ENCODE data around the gene MFAP5. TPM values are rescaled to one million over a fixed set of nuclear protein-coding genes. Genes with fewer than 3 reads are reported as not detected.

Gene MFAP5
- total and polyA plus RNA-seq, 2 donors (not counting 1 experiment from before 2014, with no cell fraction given) = 1.3 to 2.0 TPM

DNA sequence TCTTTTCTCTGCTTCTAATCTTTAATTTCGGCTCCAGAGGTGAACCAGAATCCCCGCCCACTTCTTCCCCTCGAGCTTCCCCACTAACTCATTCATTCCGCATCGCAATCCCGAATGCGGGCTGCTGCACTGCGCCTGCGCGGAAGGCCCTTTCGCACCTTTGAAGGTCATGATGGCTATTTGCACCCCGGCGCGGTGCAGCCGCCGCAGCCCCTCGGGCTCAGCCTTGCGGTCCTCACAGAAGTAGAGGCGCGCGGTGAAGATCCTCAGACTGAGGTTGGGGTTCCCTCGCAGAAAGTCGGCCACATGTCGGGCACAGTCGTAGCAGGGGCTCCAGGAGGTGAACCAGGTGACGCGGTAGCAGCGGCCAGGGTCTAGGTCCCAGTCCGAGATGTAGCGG is 57.6 kb downstream of the MFAP5 start:
- no peak overlapping the region for H2AFZ ChIP-seq (ENCODE audit: low read length)
- no peaks in the 10 kb centered on the region for H3K27me3 ChIP-seq (ENCODE audit: control insufficient read depth, insufficient read depth, low read length)
- no peak overlapping the region for H3K27ac ChIP-seq (ENCODE audit: insufficient read depth, low read length)
- H3K79me2 ChIP-seq (ENCODE audit: control insufficient read depth, insufficient read depth, low read length) = no peaks in the 10 kb centered on the region
- no peak overlapping the region for H3K4me2 ChIP-seq (ENCODE audit: extremely low read depth, insufficient read depth, low read length)
- no peak for DNase-seq (ENCODE audit: low read depth in 2 of 2)
- TF ChIP-seq CTCF (conservative IDR thresholded peaks at IDR 0.05 in 1 of 2, IDR thresholded peaks at IDR 0.05 in 1 of 2; ENCODE audit: low read depth in 1 of 2, low read length in 2 of 2) (no peak), EZH2 (IDR thresholded peaks at IDR 0.05; ENCODE audit: low read length, missing control alignments) (no peak)
- no peaks in the 10 kb centered on the region for H4K20me1 ChIP-seq (ENCODE audit: control insufficient read depth, extremely low read depth, insufficient read depth, low read length)
- H3K4me3 ChIP-seq (replicated peaks in 1 of 4; ENCODE audit: control extremely low read depth in 1 of 4, insufficient read depth in 1 of 4, low read depth in 3 of 4, low read length in 4 of 4) = no peak overlapping the region
- no peaks in the 10 kb centered on the region for H3K4me1 ChIP-seq (ENCODE audit: control insufficient read depth, extremely low read depth, insufficient read depth, low read length)
- H3K9ac ChIP-seq (ENCODE audit: insufficient read depth, low read length) = no peak overlapping the region
- H3K36me3 ChIP-seq (ENCODE audit: control insufficient read depth, insufficient read depth, low read length) = no peaks in the 10 kb centered on the region
- H3K9me3 ChIP-seq (ENCODE audit: control insufficient read depth, insufficient read depth, low read depth, low read length) = no peaks in the 10 kb centered on the region

GRCh38 chr12:8603856-8604255 is 58.8 kb downstream of the MFAP5 start:
- Histone ChIP-seq H2AFZ (ENCODE audit: low read length) (no peak overlapping the region), H4K20me1 (ENCODE audit: control insufficient read depth, extremely low read depth, insufficient read depth, low read length) (no peaks in the 10 kb centered on the region), H3K4me3 (replicated peaks in 1 of 4; ENCODE audit: control extremely low read depth in 1 of 4, insufficient read depth in 1 of 4, low read depth in 3 of 4, low read length in 4 of 4) (no peak overlapping the region), H3K9me3 (ENCODE audit: control insufficient read depth, insufficient read depth, low read depth, low read length) (no peaks in the 10 kb centered on the region), H3K27ac (ENCODE audit: insufficient read depth, low read length) (no peak overlapping the region), H3K4me1 (ENCODE audit: control insufficient read depth, extremely low read depth, insufficient read depth, low read length) (no peaks in the 10 kb centered on the region), H3K79me2 (ENCODE audit: control insufficient read depth, insufficient read depth, low read length) (no peaks in the 10 kb centered on the region), H3K27me3 (ENCODE audit: control insufficient read depth, insufficient read depth, low read length) (no peaks in the 10 kb centered on the region), H3K9ac (ENCODE audit: insufficient read depth, low read length) (no peak overlapping the region), H3K36me3 (ENCODE audit: control insufficient read depth, insufficient read depth, low read length) (no peaks in the 10 kb centered on the region), H3K4me2 (ENCODE audit: extremely low read depth, insufficient read depth, low read length) (no peak overlapping the region)
- peak in 1 of 2 donors; percentile 14 for TF ChIP-seq CTCF (conservative IDR thresholded peaks at IDR 0.05 in 1 of 2, IDR thresholded peaks at IDR 0.05 in 1 of 2; ENCODE audit: low read depth in 1 of 2, low read length in 2 of 2)
- no peak for TF ChIP-seq EZH2 (IDR thresholded peaks at IDR 0.05; ENCODE audit: low read length, missing control alignments)
- no peak for DNase-seq (ENCODE audit: low read depth in 2 of 2)

DNA sequence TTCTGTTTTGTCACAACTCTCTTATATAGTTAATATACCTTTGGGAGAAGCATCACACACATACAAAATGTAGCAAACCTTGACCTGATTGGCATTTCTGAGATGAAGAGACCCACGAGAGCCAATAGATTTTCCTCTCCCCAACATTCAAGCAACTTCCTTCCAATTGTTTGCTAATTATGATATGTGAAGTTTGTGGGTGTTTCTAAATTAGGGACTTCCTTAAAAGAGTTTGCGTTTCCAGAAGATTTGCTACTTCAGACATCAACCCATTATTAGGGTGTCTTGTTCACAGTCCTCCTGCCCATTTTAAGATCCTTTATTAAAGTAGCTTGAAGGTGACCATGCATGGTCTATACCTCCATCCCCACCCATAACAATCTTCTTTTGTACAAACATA is 59.3 kb downstream of the MFAP5 start:
- Histone ChIP-seq H4K20me1 (ENCODE audit: control insufficient read depth, extremely low read depth, insufficient read depth, low read length) (no peaks in the 10 kb centered on the region), H3K79me2 (ENCODE audit: control insufficient read depth, insufficient read depth, low read length) (no peaks in the 10 kb centered on the region), H3K36me3 (ENCODE audit: control insufficient read depth, insufficient read depth, low read length) (no peaks in the 10 kb centered on the region), H3K9me3 (ENCODE audit: control insufficient read depth, insufficient read depth, low read depth, low read length) (no peaks in the 10 kb centered on the region), H2AFZ (ENCODE audit: low read length) (no peak overlapping the region), H3K4me2 (ENCODE audit: extremely low read depth, insufficient read depth, low read length) (no peak overlapping the region), H3K4me1 (ENCODE audit: control insufficient read depth, extremely low read depth, insufficient read depth, low read length) (no peaks in the 10 kb centered on the region), H3K27ac (ENCODE audit: insufficient read depth, low read length) (no peak overlapping the region), H3K27me3 (ENCODE audit: control insufficient read depth, insufficient read depth, low read length) (no peaks in the 10 kb centered on the region), H3K4me3 (replicated peaks in 1 of 4; ENCODE audit: control extremely low read depth in 1 of 4, insufficient read depth in 1 of 4, low read depth in 3 of 4, low read length in 4 of 4) (no peak overlapping the region), H3K9ac (ENCODE audit: insufficient read depth, low read length) (no peak overlapping the region)
- TF ChIP-seq CTCF (conservative IDR thresholded peaks at IDR 0.05 in 1 of 2, IDR thresholded peaks at IDR 0.05 in 1 of 2; ENCODE audit: low read depth in 1 of 2, low read length in 2 of 2) = no peak
- no peak for TF ChIP-seq EZH2 (IDR thresholded peaks at IDR 0.05; ENCODE audit: low read length, missing control alignments)
- no peak for DNase-seq (ENCODE audit: low read depth in 2 of 2)

Data from fibroblast of lung (primary cell).